Cerebellar cortex (tissue), 1 donor: Measurements from ENCODE around the gene CFI.

Experiments used
- DNase-seq: peaks from one replicate; pipeline ENCODE4 v3.0.0-alpha.2; 2015; ENCODE audit warnings: low spot score

CFI gene

DNA sequence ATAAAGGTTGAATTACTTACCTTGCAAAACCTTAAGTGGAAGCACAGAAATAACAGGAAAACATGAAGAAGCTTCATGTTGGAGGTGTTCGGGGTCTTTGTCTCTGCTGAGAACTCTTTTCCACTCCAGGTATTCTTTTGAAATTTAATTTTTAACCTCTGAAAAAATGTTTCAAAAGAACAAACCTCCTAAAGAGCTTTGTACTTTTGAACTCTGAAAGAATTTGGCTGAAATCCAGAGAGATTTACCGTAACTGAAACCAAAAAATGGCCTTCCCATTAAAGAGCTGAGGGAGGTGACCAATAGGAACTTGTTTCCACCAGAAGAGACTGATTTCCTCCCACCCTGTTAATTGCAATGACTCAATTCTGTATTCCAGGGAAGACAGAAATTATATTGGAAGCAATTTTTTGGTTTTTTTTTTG, at the start of gene CFI:
Gene CFI (minus strand): TSS at position 105 of the 425 bp plus-strand sequence. CDS start 28 bp downstream, at position 77.
- DNase-seq = no peak

DNA sequence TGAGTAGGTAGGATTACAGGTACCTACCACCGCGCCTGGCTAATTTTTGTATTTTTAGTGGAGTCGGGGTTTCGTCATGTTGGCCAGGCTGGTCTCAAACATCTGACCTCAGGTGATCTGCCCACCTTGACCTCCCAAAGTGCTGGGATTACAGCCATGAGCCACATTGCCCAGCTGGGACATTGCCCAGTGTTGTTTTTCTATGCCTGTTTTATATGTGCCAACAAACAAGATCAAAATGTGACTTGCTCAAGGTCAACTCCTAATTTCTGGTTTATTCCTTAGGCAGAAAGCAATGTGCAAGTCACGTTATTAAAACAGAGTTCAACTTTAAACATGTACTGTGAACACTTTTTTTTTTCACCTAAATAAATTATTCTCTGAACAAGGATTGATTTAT, 48.8 kb upstream of the CFI start:
- no peak for DNase-seq

DNA sequence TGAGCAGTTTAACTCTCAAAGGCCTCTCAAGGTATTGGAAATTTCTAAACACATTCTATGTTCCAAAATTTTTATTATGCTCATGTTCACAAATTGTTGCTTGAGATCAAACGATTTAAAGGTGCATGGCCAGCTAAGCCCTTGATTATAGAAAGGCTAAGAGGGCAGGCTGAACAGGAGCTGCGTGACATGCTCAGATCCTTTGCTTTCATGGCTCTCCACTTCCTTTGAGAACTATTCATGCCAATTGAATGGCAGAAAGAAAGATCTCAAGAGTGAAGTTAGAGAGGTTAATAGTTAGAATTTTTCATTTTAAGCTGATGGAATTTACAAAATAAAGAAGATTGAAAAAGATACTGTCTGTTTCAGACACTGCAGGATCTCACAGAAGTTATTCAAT, 46.7 kb upstream of the CFI start:
- DNase-seq = no peak

DNA sequence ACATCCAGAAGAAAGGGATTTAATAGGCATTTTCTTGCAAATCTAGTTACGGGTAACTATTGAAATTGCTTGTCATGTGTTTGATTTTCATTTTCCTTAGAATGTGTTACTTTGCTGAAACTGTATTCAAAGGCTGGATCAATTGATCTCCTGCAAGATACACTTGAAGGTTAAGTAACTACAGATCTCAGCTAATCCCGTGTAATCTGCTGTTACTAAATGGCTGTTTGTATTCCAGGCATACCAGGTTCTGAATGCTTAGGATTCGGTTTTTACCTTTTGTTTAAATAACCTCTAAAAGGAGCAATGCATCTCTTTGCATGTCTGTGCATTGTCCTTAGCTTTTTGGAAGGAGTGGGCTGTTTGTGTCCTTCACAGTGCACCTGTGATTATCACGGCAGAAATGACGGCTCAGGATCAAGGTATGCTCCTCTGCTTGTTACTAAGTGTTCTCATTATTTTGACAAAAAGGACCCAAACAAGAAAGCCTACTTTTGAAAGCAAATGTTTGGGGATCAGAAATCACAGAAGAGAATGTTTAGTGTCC, 46.2 kb upstream of the CFI start, which contains the start of gene LRIT3:
Gene LRIT3 (plus strand): TSS at position 212 of the 547 bp plus-strand sequence. CDS start 95 bp downstream, at position 307.
- no peak for DNase-seq

DNA sequence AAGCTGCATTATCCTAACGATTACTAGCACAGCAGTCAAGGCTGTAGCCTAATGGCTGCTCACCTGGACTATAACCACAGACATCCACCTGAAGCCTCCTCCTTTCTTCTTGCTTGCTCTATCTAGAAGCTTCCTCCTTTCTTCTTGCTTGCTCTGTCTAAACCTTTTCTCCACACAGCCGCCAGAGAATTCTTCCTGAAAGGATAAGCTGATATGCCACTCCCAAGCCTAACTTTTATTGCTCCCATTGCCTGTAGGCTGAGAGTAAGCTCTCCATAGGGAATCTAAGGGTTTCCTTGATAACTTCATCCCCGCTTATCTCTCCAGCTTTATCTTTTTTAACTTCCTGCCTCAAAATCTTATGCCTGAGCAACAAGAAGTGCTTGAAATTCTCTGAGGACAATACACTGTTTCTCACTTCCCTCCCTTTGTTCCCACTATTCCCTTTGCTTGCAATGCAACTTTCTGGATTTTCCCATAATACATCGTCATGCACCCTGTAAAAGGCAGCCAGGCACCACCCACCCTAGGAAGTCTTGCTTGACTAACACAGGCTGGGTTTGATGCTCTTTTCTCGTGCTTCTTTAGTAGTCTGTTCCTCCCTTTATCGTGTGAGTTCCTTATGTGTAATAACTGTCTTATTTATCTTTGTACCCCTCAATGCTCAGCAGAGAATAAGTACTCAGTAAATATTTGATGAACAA, 44.7 kb upstream of the CFI start:
- no peak for DNase-seq

DNA sequence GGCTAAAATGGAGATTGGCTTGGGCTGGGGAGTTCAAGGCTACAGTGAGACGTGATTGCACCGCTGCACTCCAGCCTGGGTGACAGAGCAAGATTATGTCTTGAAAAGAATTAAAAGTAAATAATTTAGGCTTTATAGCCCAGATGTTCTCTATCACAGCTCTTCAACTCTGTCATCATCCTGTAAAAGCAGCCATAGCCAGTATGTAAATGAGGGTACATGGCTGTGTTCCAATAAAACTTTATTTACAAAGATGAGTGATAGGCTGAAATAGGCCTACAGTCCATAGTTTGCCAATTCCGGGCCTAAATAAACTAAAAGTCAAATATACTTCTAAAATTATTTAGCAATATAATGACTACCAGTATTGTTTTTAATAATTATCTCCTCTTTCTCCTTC, 35.2 kb upstream of the CFI start:
- DNase-seq = no peak

DNA sequence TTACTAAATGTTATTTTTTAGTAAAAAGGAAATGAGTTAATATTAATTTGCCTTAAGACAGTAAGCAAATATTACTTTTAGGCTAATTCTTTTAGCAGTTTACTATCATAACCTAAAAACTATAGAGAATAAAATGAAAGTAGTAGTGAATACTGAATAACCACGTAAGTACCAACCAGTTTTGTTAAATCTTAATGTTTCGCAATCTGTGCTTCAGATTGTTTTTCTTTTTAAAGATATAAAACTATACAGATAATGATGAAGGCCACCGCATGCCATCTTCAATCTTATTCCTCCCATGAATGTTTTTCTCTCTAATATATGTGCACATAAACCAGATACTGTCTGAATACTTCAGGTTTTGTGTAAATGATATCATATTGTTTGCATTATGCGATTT, 32.0 kb upstream of the CFI start:
- DNase-seq = no peak

DNA sequence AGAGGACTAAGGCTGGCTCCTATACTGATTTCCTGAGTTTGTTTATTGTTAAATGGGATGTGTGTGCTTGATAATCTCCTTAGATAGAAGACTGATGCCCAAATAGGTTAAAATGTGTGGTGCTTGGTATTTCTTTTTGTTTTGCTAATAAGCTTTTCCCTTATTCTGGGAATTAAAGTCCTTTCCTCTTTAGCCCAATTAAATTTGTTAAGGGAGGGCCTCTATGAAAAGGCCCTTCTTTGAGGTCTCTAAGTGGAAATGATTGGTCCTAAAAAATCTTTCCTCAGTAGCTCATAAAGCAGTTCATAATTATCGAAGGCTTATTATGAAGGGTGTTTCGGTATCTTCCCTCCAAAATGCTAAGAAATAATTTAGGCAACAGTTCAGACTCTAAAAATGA, 25.9 kb upstream of the CFI start, which contains the start of gene RRH:
Gene RRH (plus strand): TSS at position 301 of the 400 bp plus-strand sequence. CDS start 56 bp downstream, at position 357.
- no peak for DNase-seq

DNA sequence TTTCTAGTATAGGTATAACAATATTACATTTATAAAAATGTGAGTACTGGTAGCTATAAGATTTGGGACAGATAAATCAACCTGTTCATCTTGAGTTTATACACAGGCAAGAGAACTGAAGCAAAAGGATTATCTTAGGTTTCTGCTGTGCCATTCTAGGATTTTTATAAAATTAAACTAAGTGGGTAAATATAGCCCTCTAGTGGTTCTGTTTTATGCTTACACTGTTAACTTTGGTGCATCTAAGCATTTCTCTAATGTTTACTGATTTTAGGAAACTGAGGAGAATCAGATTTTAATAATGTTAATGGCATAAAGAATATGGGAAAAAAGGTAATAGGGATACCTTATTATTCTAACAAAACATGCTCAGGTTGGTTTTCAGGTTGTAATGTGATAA, 24.9 kb upstream of the CFI start:
- peak; percentile 24 for DNase-seq

DNA sequence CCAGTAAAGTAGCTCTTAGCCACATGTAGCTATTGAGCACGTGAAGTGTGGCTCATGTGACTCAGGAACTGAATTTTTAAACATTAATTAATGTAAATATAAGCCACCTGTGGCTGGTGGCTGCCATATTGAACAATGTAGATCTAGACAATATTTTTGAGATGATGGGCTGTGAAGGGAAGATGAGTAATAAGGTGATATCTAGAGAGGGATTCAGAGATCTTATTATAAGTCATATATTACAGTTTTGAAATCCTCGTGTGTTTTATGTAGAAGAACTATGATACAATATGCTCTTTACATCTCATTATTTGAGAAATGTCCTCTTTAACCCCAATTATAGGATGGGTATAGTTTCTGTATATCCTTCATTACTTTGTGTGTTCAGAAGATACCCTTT, 19.4 kb upstream of the CFI start:
- DNase-seq = no peak

DNA sequence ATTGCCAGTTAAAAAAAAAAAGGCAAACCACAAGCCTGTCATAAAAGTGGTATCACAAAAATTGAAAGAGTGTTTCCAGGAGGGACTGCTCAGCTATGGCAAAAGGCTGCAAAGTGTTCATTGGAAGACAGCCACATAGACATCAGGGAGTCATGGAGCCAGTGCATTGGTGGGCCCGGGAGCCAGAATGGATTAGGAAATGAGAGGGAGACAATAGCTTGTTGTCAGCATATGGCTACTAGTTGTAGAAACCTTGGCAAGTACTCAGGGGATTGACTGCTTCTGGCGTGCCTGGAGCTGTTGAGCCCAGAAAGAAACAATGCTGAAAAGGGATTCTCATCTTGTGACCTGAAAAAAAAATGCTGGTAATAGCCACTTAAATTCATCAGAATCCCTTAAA, 18.8 kb upstream of the CFI start:
- DNase-seq = peak; percentile 16

DNA sequence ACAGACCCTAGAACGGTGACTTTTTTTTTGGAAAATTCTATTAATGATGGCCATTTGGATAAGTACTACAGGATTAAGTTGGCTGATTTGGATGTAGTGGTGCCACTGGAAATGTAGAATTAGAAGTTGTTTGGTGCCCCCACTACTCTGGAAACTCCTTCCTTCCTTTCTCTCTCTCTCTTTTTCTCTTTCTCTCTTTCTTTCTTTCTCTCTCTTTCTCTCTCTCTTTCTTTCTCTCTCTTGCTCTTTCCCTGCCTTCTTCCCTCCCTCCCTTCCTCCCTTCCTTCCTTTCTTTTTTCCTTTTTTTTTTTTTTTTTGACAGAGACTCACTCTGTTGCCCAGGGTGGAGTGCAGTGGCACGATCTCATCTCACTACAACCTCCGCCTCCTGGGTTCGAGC, 16.5 kb upstream of the CFI start:
- DNase-seq = no peak

DNA sequence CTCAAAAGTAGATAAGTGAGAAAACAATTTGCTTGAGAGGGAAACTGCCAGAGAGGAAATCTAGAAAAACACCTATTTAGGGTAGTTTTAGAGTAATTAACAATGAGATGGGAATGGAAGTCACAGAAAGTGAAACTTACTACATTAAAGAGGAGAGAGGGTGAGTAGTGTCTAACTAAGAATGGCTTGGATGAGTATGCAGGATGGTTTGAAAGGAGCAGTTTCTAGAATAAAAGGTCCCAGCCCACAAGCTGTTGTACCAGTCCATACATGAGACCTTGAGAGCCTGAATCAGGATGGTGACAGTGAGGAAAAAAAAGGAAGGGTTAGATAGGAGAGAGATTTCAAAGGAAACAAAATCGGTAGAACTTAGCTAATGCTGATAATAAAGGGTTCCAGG, 15.1 kb upstream of the CFI start:
- DNase-seq = no peak

DNA sequence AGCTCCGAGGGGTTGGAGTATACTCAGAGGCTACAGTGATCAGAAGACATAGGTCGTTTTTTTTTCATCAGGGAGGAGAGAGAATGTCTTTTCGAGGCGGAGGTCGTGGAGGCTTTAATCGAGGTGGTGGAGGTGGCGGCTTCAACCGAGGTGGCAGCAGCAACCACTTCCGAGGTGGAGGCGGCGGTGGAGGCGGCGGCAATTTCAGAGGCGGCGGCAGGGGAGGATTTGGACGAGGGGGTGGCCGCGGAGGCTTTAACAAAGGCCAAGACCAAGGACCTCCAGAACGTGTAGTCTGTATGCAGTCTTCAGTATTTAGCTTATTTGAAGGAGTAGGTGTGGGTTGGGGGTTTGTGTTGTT, 14.3 kb upstream of the CFI start:
- no peak for DNase-seq

DNA sequence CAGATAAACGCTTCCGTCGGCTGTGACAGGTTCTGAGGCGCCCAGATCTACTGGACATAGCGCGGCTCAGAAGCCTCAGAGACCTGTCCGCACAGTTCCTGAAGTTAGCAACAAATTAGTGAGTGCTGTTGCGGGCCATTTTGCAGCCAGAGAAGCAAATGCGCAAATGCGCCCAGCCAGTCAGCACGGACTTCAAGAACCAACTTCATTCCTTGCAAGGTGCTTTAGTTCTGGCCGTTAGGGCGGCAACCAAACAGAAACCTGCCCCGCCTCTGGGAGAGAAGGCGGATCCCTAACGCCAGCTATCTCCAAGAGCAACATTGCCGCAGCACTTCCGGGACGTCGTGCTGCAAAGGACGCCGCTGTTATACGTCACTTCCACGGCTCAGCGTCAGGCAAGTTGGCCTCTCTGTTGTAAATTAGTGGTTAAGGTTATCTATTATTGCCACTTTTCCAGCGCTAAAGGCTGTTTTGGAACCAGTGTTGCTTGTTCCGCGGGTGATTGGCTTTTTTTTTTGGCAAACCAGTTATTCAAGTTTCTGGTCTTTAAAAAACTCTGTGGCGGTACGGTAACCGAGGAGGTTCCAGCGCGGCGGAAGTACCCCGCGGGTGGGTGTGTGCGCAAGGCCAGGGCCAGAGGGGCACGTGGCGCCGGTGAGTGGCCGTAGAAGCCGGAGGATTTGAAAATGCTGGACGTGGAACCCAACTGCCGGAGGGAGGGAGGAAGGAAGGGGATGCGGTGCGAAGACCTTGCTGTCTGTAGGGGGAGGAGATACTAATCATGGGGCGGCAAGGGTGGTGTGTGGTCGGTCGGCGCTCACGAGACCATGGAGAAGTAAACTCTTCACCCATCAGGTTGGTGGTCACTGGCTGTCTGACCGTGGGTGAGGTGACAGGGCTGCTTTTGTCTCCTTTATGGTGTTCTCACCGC, 13.6 kb upstream of the CFI start, which contains the start of gene GAR1:
Gene GAR1 (plus strand): TSS at position 612 of the 931 bp plus-strand sequence. CDS start 403 bp downstream, outside the sequence.
- peak; percentile 96 for DNase-seq

DNA sequence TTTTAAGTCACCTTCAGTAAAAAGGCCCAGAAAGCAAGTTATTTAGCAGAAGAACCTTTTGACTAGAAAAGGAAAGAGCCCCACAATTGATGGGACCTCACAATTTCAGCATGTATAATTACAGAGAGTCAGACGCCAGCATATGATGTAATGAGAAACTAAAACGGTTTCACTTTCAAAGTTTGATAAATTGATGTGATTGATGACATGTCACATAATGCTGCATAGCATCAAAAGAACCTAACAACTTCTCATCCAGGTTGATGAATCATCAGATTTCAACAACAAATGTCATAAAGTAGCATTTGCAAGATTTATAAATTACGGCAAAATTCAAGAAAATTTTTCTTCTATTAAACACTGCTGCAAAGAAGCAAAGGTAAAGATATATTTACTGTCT, 9.9 kb upstream of the CFI start:
- DNase-seq = no peak

DNA sequence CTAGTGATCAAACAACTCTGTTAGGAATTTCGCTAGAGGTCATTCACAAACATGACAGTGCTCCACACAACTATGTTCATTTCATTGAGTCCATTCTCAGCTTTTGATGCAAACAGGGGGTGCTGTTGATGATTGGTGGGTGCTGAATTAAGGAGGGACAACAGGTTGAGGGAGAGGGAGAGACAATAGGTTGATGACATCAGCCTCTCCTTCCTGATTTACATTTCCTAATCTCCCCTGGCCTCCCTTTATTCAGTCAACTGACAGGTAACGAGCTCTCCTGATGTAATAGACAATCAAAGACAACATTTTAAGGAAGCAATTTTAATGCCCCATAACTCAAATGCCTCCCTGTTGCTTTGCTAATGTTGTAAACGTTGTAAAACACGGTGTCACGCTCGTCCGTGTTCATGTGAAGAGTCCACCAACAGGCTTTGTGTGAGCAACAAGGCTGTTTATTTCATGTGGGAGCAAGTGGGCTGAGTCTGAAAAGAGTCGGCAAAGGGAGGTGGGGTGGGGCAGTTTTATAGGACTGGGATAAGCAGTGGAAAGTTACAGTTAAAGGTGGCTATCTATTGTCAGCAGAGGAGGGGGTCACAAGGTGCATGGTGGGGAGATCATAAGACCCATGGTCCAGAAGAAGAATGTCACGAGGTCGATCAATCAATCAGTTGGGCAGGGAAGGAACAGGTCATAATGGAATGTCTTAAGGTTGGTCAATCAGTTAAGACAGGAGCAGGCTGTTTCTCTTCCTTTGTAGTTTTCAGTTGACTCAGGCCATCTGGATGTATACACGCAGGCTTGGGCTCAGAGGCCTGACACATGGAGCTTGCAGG, 9.0 kb upstream of the CFI start:
- no peak for DNase-seq

DNA sequence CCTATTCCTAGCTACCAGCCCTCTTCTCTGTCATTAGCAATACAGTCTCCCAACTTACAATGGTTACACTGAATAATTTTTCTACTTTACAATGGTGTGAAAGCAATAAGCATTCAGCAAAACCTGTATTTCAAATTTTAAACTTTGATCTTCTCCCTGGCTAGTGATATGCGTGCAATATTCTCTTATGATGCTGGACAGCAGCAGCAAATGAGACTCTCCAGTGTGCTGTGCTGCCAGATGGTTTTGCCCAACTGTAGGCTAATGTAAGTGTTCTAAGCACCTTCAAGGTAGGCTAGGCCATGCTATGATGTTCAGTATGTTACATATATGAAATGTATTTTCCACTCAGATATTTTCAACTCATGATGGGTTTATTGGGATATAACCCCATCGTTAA, 7.9 kb upstream of the CFI start:
- DNase-seq = no peak

DNA sequence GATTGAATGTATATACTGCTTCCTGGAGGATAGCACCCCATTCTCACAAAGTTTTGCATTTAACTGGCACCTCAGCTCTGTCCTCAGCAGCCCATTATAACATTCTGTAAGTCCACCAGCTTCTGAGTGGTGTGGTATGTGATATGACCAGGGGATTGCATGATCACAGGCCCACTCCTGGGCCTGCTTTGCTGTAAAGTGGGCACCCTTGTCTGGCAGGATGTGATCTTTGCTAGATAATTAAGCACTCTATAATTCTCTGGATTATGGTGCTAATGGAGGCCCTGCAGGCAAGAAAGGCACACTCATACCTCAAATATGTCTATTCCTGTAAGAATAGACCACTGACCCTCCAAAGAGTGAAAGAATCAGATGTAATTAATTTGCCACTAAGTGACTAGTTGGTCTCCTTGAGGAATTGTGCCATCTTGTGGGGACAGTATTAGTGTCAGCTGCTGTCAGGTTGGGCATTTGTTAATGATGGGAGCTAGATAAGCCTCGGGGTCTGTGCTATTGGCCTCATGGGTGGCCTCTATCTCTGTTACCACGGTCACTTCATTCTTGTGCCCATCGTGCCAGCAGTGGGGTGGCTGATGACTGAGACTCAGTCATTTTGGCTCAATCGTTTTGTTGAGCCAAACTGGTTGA, 2.2 kb upstream of the CFI start:
- peak; percentile 28 for DNase-seq

DNA sequence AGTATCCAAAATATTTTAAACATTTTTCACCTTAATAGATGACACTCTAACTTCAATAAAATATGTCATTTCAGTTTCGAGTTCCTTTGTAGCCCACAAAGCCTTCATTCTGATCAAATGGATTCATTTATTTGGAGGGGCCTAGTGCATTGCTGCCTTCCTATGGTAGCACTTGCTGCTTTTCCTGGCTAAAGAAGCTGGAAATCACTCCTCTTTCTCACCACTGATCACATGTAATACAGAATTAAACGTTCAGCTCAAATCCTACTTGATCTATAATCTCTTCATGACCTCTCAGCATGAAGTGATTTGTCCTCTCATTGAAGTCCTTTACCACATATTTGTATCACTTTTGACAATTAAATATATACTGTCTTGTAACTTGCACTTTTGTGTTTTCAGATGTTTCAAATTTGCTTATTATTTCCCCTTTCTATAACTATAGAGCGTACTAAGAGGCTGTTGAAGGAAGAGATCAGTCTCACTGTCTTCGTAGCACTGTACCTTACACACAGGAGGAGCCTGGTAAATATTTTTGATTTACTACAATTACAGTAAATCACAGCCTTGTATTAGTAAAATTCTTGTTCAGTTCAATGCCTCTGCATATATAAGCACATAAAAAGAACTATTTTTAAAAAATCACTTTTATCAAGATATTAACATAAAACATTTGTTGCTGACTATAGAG, 555 bp downstream of the CFI start:
- no peak for DNase-seq

DNA sequence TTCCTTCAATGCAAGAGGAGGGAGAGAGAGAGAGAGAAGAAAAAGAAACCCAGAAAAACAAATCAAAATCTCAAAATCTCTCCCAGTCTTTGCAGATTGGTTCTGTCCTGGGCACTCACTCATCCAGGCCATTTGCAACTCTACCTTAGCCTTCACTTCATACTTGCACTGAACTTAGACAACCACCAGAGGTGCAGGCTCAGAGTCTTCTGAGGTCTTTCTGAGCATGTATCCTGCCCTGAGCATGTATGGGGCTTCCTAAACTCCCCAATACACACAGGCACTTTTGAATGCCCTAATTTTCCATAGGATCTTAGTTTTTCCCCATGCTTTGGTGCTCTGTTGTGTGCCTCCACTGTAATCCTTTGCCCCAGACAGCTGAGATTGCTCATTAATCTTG, 2.9 kb downstream of the CFI start:
- DNase-seq = no peak
